ENCODE measurements around the gene ZNF560. TPM values are rescaled to one million over a fixed set of nuclear protein-coding genes. Genes with fewer than 3 reads are reported as not detected.

Gene ZNF560
- total and polyA plus RNA-seq, 2 of the 13 experiments (the other 11 are each of a cell fraction or from before 2014, with no cell fraction given), result not detected

GRCh38 chr19:9474975-9475374, 23.4 kb downstream of the ZNF560 start:
- no peak overlapping the region for H3K9ac ChIP-seq (ENCODE audit: insufficient read depth, low read depth, low read length)

More at GRCh38 chr19:9474975-9475374, 23.4 kb downstream of the ZNF560 start:
- H4K20me1 ChIP-seq (ENCODE audit: insufficient read depth, low read length), result no peaks in the 10 kb centered on the region
- intact Hi-C loops (cut with micrococcal nuclease; ENCODE audit: unreplicated experiment) (no loop called here), in situ Hi-C loops (cut with HindIII; ENCODE audit: extremely low pct_ligation_motif_present, low pct_unique_long_range_greater_than_20kb) (no loop called here)
- H2AFZ ChIP-seq (ENCODE audit: low read length), result no peak overlapping the region
- H3K4me3 ChIP-seq (replicated peaks in 1 of 3; ENCODE audit: insufficient read depth in 1 of 3, low read depth in 2 of 3, low read length in 3 of 3), result no peak overlapping the region
- H3K36me3 ChIP-seq (replicated peaks in 1 of 2; ENCODE audit: control insufficient read depth in 1 of 2, insufficient read depth in 2 of 2, low read length in 2 of 2), result no peaks in the 10 kb centered on the region
- H3K27me3 ChIP-seq (ENCODE audit: control insufficient read depth in 1 of 2, insufficient read depth in 2 of 2, low read length in 2 of 2), result no peaks in the 10 kb centered on the region; a peak in 1 of 5 replicates
- DNase-seq (ENCODE audit: low spot score) (no peak), FAIRE-seq (no peak), ATAC-seq (no peak)
- H3K4me1 ChIP-seq (ENCODE audit: insufficient read depth, low read length), result no peaks in the 10 kb centered on the region
- H3K9me3 ChIP-seq (ENCODE audit: low read length), result peaks cover 71% of the 10 kb centered on the region
- BruUV-seq (replicated peaks), result no TSS peak
- ChIA-PET CTCF (ENCODE audit: low intra/inter-chr PET ratio, low total read pairs) (no interaction called here), POLR2A (no interaction called here)
- no peak overlapping the region for H3K27ac ChIP-seq (ENCODE audit: extremely low read length, insufficient read depth, low read length)
- TF ChIP-seq CBX5 (CRISPR knock-in tag; IDR thresholded peaks at IDR 0.05; ENCODE audit: borderline replicate concordance) (no peak), ETV6 (CRISPR knock-in tag; conservative IDR thresholded peaks at IDR 0.05) (no peak), ZNF331 (CRISPR knock-in tag; IDR thresholded peaks at IDR 0.05) (no peak), JUN (CRISPR knock-in tag; IDR thresholded peaks at IDR 0.05) (no peak), ZNF577 (CRISPR knock-in tag; IDR thresholded peaks at IDR 0.05; ENCODE audit: borderline replicate concordance, low read depth) (no peak), ZNF850 (CRISPR knock-in tag; conservative IDR thresholded peaks at IDR 0.05) (no peak), SIX1 (CRISPR knock-in tag; IDR thresholded peaks at IDR 0.05; ENCODE audit: borderline replicate concordance) (no peak), SPEN (CRISPR knock-in tag; IDR thresholded peaks at IDR 0.05; ENCODE audit: low read depth) (no peak), ZFX (CRISPR knock-in tag; IDR thresholded peaks at IDR 0.05; ENCODE audit: low read depth) (no peak), TOPORS (CRISPR knock-in tag; IDR thresholded peaks at IDR 0.05) (no peak), SOX5 (CRISPR knock-in tag; IDR thresholded peaks at IDR 0.05; ENCODE audit: borderline replicate concordance) (no peak), STAG1 (CRISPR knock-in tag; IDR thresholded peaks at IDR 0.05) (no peak)
- TF ChIP-seq, protein P1, sequence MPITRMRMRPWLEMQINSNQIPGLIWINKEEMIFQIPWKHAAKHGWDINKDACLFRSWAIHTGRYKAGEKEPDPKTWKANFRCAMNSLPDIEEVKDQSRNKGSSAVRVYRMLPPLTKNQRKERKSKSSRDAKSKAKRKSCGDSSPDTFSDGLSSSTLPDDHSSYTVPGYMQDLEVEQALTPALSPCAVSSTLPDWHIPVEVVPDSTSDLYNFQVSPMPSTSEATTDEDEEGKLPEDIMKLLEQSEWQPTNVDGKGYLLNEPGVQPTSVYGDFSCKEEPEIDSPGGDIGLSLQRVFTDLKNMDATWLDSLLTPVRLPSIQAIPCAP (CRISPR knock-in tag; IDR thresholded peaks at IDR 0.05; ENCODE audit: low read depth), result no peak
- TF ChIP-seq, protein P2, sequence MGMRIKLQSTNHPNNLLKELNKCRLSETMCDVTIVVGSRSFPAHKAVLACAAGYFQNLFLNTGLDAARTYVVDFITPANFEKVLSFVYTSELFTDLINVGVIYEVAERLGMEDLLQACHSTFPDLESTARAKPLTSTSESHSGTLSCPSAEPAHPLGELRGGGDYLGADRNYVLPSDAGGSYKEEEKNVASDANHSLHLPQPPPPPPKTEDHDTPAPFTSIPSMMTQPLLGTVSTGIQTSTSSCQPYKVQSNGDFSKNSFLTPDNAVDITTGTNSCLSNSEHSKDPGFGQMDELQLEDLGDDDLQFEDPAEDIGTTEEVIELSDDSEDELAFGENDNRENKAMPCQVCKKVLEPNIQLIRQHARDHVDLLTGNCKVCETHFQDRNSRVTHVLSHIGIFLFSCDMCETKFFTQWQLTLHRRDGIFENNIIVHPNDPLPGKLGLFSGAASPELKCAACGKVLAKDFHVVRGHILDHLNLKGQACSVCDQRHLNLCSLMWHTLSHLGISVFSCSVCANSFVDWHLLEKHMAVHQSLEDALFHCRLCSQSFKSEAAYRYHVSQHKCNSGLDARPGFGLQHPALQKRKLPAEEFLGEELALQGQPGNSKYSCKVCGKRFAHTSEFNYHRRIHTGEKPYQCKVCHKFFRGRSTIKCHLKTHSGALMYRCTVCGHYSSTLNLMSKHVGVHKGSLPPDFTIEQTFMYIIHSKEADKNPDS (CRISPR knock-in tag; IDR thresholded peaks at IDR 0.05), result no peak
- H3K79me2 ChIP-seq (ENCODE audit: insufficient read depth, low read length), result no peaks in the 10 kb centered on the region
- no peak overlapping the region for H3K4me2 ChIP-seq (ENCODE audit: low read depth, low read length)
